Calu3 (cell line): ENCODE measurements around the gene RERE. TPM values are rescaled to one million over a fixed set of nuclear protein-coding genes. Genes with fewer than 3 reads are reported as not detected.

ENCODE experiments used
- BruUV-seq: library from RNA; stranded (reverse); fragments of 400-500 nt; replicated peaks from 2 replicates; lab custom pipeline; 2021; lab: Mats Ljungman, UMichigan
- CTCF ChIA-PET: fragments of 300-600 bp; sonication (Branson Sonifier 250); formaldehyde crosslinking; loops from one replicate; lab custom pipeline; 2022; ENCODE audit warnings: antibody characterized with exemption; lab: Charles Lee
- DNase-seq: peaks from one replicate; pipeline ENCODE4 v3.0.0; 2022
- H3K27ac Mint-ChIP-seq: one replicate; pipeline ENCODE4 v1.8.0; 2022; ENCODE audit warnings: mixed read lengths; ENCODE audit not compliant: unreplicated experiment
- H3K27me3 Mint-ChIP-seq: one replicate; pipeline ENCODE4 v1.8.0; 2022; ENCODE audit warnings: mixed read lengths; ENCODE audit not compliant: unreplicated experiment
- H3K36me3 Mint-ChIP-seq: one replicate; pipeline ENCODE4 v1.8.0; 2022; ENCODE audit warnings: mild to moderate bottlenecking, moderate library complexity, mixed read lengths; ENCODE audit not compliant: insufficient read depth, unreplicated experiment
- H3K4me1 Mint-ChIP-seq: one replicate; pipeline ENCODE4 v1.8.0; 2022; ENCODE audit warnings: mild to moderate bottlenecking, low read depth, mixed read lengths; ENCODE audit not compliant: unreplicated experiment
- H3K4me3 Mint-ChIP-seq: one replicate; pipeline ENCODE4 v1.8.0; 2022; ENCODE audit warnings: mild to moderate bottlenecking, low read depth, moderate library complexity, mixed read lengths; ENCODE audit not compliant: unreplicated experiment
- H3K9me3 Mint-ChIP-seq: one replicate; pipeline ENCODE4 v1.8.0; 2022; ENCODE audit warnings: low read depth, mixed read lengths; ENCODE audit not compliant: unreplicated experiment
- CTCF ChIP-seq: fragments of 200-600 bp; IDR thresholded peaks from one replicate; pipeline ENCODE4 v1.8.0; 2022; ENCODE audit warnings: antibody characterized with exemption; ENCODE audit not compliant: unreplicated experiment
- intact Hi-C: fragments of 100-400 bp; cut with micrococcal nuclease; formaldehyde crosslinking; loops from one replicate; pipeline ENCODE4 v1.10.0; 2022; ENCODE audit not compliant: unreplicated experiment
- total RNA-seq: library from RNA; stranded (reverse); gene quantifications from 2 replicates; pipeline ENCODE4 v1.2.3, GENCODE V29; 2022

The RERE gene
- total RNA-seq, 1 experiment from 2014 or later, result 45.9 TPM

GRCh38 chr1:8360493-8361197, 456.8 kb downstream of the RERE start:
- Mint-ChIP-seq H3K27me3 (no peaks in the 10 kb centered on the region), H3K4me1 (no peaks in the 10 kb centered on the region), H3K36me3 (peaks cover 17% of the 10 kb centered on the region), H3K4me3 (no peak overlapping the region), H3K9me3 (no peaks in the 10 kb centered on the region), H3K27ac (no peak overlapping the region)
- no peak for TF ChIP-seq CTCF
- no peak for DNase-seq
- intact Hi-C loops, result no loop called here
- CTCF ChIA-PET, result interaction anchor here (0.5 to 0.6 kb wide), 2 partner anchors 22 to 248 kb away, joined by 3 to 6 read pairs; no protein-coding TSS in a partner anchor
- BruUV-seq, result no TSS peak

- Mint-ChIP-seq H3K27ac (no peak overlapping the region), H3K4me3 (no peak overlapping the region), H3K9me3 (no peaks in the 10 kb centered on the region), H3K4me1 (no peaks in the 10 kb centered on the region), H3K36me3 (peaks cover 17% of the 10 kb centered on the region), H3K27me3 (no peaks in the 10 kb centered on the region)
- BruUV-seq, result no TSS peak
- intact Hi-C loops, result no loop called here
- no peak for DNase-seq
- CTCF ChIA-PET, result interaction anchor here (0.6 kb wide), 1 partner anchor 247 kb away, joined by 3 read pairs; no protein-coding TSS in a partner anchor
- TF ChIP-seq CTCF, result no peak
Observed at GRCh38 chr1:8359617-8360481, 457.6 kb downstream of the RERE start.

GRCh38 chr1:8358897-8359616, 458.4 kb downstream of the RERE start:
- H3K36me3 Mint-ChIP-seq, result peaks cover 17% of the 10 kb centered on the region
- intact Hi-C loops, result no loop called here
- CTCF ChIA-PET, result no interaction called here

More at GRCh38 chr1:8358897-8359616, 458.4 kb downstream of the RERE start:
- Mint-ChIP-seq H3K27ac (no peak overlapping the region), H3K4me1 (no peaks in the 10 kb centered on the region), H3K9me3 (no peaks in the 10 kb centered on the region), H3K27me3 (no peaks in the 10 kb centered on the region), H3K4me3 (no peak overlapping the region)
- no peak for TF ChIP-seq CTCF
- no peak for DNase-seq
- no TSS peak for BruUV-seq
